NB4 (cell line): ENCODE data around the gene KCNK18.

Experiments
- CTCF ChIP-seq: IDR thresholded peaks from one replicate; pipeline ENCODE4 v1.5.1; 2012; ENCODE audit warnings: low read depth, low read length
- MYC ChIP-seq: IDR thresholded peaks from 2 replicates; pipeline ENCODE4 v1.6.1; 2011; ENCODE audit warnings: low read depth, low read length
- POLR2A ChIP-seq: IDR thresholded peaks from 2 replicates; pipeline ENCODE4 v1.6.1; 2011; ENCODE audit warnings: mild to moderate bottlenecking; ENCODE audit not compliant: insufficient read length; ENCODE audit errors: extremely low read depth

- no peak for TF ChIP-seq CTCF
- TF ChIP-seq POLR2A = no peak
- TF ChIP-seq MYC = no peak
Observed at GRCh38 chr10:117250411-117250810, 53.1 kb downstream of the KCNK18 start.
